ENCODE data around the gene CREB3L4.

DNA sequence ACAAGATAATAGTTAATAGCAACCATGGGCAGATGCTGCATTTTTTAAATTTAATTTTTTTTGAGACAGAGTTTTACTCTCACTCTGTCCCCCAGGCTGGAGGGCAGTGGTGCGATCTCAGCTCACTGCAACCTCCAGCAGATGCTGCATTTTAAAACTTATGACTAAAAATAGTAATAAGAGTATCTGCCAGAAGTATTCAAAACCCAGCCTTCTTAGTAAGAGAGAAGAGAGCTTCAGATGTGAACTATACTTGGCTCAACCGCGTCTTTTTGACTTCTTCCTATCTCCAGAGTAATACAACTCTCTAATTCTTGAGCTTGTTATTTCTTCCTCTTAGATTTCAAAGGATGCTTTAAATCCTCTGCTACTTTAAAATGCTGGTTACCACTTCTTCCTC, 27.5 kb downstream of the CREB3L4 start:
- TF ChIP-seq EZH2phosphoT487 (IDR thresholded peaks at IDR 0.05; ENCODE audit: insufficient read depth, low read depth) (no peak), EZH2 (IDR thresholded peaks at IDR 0.05; ENCODE audit: insufficient read depth, poor library complexity, severe bottlenecking) (no peak)

Measured in GM23248 (cell line).